Measurements from ENCODE around the gene GIPC3. TPM values are rescaled to one million over a fixed set of nuclear protein-coding genes. Genes with fewer than 3 reads are reported as not detected.

GIPC3 gene
- total RNA-seq, 2 experiments from 2014 or later, result 0.19 to 0.26 TPM

- H3K27ac Mint-ChIP-seq, result no peak overlapping the region
- H3K36me3 Mint-ChIP-seq, result peaks cover 6% of the 10 kb centered on the region
- H3K4me1 Mint-ChIP-seq (ENCODE audit: low read depth), result no peaks in the 10 kb centered on the region
- ChIA-PET CTCF (interaction anchor here (1.5 kb wide), 1 partner anchor 18 kb away, joined by 3 read pairs; no protein-coding TSS in a partner anchor), POLR2A (no interaction called here)
- no peak overlapping the region for H3K4me3 Mint-ChIP-seq
- intact Hi-C loops (cut with micrococcal nuclease), result no loop called here
- peaks cover 2% of the 10 kb centered on the region for H3K27me3 Mint-ChIP-seq
- no peaks in the 10 kb centered on the region for H3K9me3 Mint-ChIP-seq
- DNase-seq, result no peak
Observed at GRCh38 chr19:3609779-3610719, 24.8 kb downstream of the GIPC3 start.

GRCh38 chr19:3610745-3611717, 25.8 kb downstream of the GIPC3 start:
- no peak for DNase-seq
- Mint-ChIP-seq H3K27ac (no peak overlapping the region), H3K9me3 (no peaks in the 10 kb centered on the region), H3K27me3 (peaks cover 2% of the 10 kb centered on the region), H3K4me1 (ENCODE audit: low read depth) (no peaks in the 10 kb centered on the region), H3K36me3 (peaks cover 6% of the 10 kb centered on the region), H3K4me3 (no peak overlapping the region)
- ChIA-PET CTCF (no interaction called here), POLR2A (no interaction called here)
- intact Hi-C loops (cut with micrococcal nuclease), result no loop called here

- Mint-ChIP-seq H3K27ac (no peak overlapping the region), H3K27me3 (peaks cover 2% of the 10 kb centered on the region), H3K4me1 (ENCODE audit: low read depth) (no peaks in the 10 kb centered on the region), H3K9me3 (no peaks in the 10 kb centered on the region), H3K36me3 (peaks cover 6% of the 10 kb centered on the region), H3K4me3 (no peak overlapping the region)
- no peak for DNase-seq
- POLR2A ChIA-PET, result no interaction called here
- CTCF ChIA-PET, result no interaction called here
- intact Hi-C loops (cut with micrococcal nuclease), result no loop called here
Observed at GRCh38 chr19:3611841-3612240, 26.6 kb downstream of the GIPC3 start.

GRCh38 chr19:3612330-3612729, 27.1 kb downstream of the GIPC3 start:
- peaks cover 2% of the 10 kb centered on the region for H3K27me3 Mint-ChIP-seq
- ChIA-PET POLR2A (no interaction called here), CTCF (no interaction called here)
- no peaks in the 10 kb centered on the region for H3K9me3 Mint-ChIP-seq
- H3K27ac Mint-ChIP-seq, result no peak overlapping the region
- DNase-seq, result no peak
- H3K4me3 Mint-ChIP-seq, result no peak overlapping the region
- intact Hi-C loops (cut with micrococcal nuclease), result no loop called here
- H3K36me3 Mint-ChIP-seq, result peaks cover 6% of the 10 kb centered on the region
- no peaks in the 10 kb centered on the region for H3K4me1 Mint-ChIP-seq (ENCODE audit: low read depth)

- CTCF ChIA-PET, result no interaction called here
- POLR2A ChIA-PET, result no interaction called here
Observed at GRCh38 chr19:3612901-3613741, 27.8 kb downstream of the GIPC3 start.

GRCh38 chr19:3613818-3614661, 28.8 kb downstream of the GIPC3 start:
- H3K4me1 Mint-ChIP-seq (ENCODE audit: low read depth), result no peaks in the 10 kb centered on the region
- no peak overlapping the region for H3K4me3 Mint-ChIP-seq
- intact Hi-C loops (cut with micrococcal nuclease), result no loop called here
- ChIA-PET POLR2A (no interaction called here), CTCF (no interaction called here)
- H3K27ac Mint-ChIP-seq, result no peak overlapping the region
- no peak for DNase-seq
- no peaks in the 10 kb centered on the region for H3K27me3 Mint-ChIP-seq
- H3K9me3 Mint-ChIP-seq, result no peaks in the 10 kb centered on the region
- H3K36me3 Mint-ChIP-seq, result peaks cover 6% of the 10 kb centered on the region

More at GRCh38 chr19:3612901-3613741, 27.8 kb downstream of the GIPC3 start:
- H3K4me1 Mint-ChIP-seq (ENCODE audit: low read depth), result no peaks in the 10 kb centered on the region
- H3K27ac Mint-ChIP-seq, result no peak overlapping the region
- intact Hi-C loops (cut with micrococcal nuclease), result no loop called here
- peaks cover 6% of the 10 kb centered on the region for H3K36me3 Mint-ChIP-seq
- DNase-seq, result no peak
- no peaks in the 10 kb centered on the region for H3K27me3 Mint-ChIP-seq
- no peak overlapping the region for H3K4me3 Mint-ChIP-seq
- H3K9me3 Mint-ChIP-seq, result no peaks in the 10 kb centered on the region

- no peaks in the 10 kb centered on the region for H3K27me3 Mint-ChIP-seq
- H3K4me1 Mint-ChIP-seq (ENCODE audit: low read depth), result no peaks in the 10 kb centered on the region
- no peaks in the 10 kb centered on the region for H3K9me3 Mint-ChIP-seq
- CTCF ChIA-PET, result no interaction called here
- H3K36me3 Mint-ChIP-seq, result peaks cover 7% of the 10 kb centered on the region
- intact Hi-C loops (cut with micrococcal nuclease), result no loop called here
- no peak overlapping the region for H3K27ac Mint-ChIP-seq
- no peak overlapping the region for H3K4me3 Mint-ChIP-seq
- POLR2A ChIA-PET, result no interaction called here
- DNase-seq, result no peak
Observed at GRCh38 chr19:3614858-3615505, 29.7 kb downstream of the GIPC3 start.

GRCh38 chr19:3615524-3616135, 30.4 kb downstream of the GIPC3 start:
- POLR2A ChIA-PET, result no interaction called here
- no peak overlapping the region for H3K4me3 Mint-ChIP-seq
- DNase-seq, result no peak
- no peaks in the 10 kb centered on the region for H3K27me3 Mint-ChIP-seq
- no peak overlapping the region for H3K27ac Mint-ChIP-seq
- intact Hi-C loops (cut with micrococcal nuclease), result no loop called here
- CTCF ChIA-PET, result no interaction called here
- no peaks in the 10 kb centered on the region for H3K9me3 Mint-ChIP-seq
- H3K4me1 Mint-ChIP-seq (ENCODE audit: low read depth), result no peaks in the 10 kb centered on the region
- peaks cover 7% of the 10 kb centered on the region for H3K36me3 Mint-ChIP-seq

- Mint-ChIP-seq H3K27me3 (no peaks in the 10 kb centered on the region), H3K36me3 (peaks cover 3% of the 10 kb centered on the region), H3K4me3 (no peak overlapping the region), H3K4me1 (ENCODE audit: low read depth) (no peaks in the 10 kb centered on the region), H3K9me3 (no peaks in the 10 kb centered on the region), H3K27ac (no peak overlapping the region)
- intact Hi-C loops (cut with micrococcal nuclease), result no loop called here
- CTCF ChIA-PET, result interaction anchor here (2.2 kb wide), 1 partner anchor 72 kb away, joined by 5 read pairs; no protein-coding TSS in a partner anchor
- POLR2A ChIA-PET, result no interaction called here
- DNase-seq, result no peak
Observed at GRCh38 chr19:3617463-3617862, 32.2 kb downstream of the GIPC3 start.

GRCh38 chr19:3618144-3618810, 33.0 kb downstream of the GIPC3 start:
- intact Hi-C loops (cut with micrococcal nuclease), result loop anchor here (1.0 kb wide), 1 partner anchor 73 kb away; no protein-coding TSS in a partner anchor
- no peak overlapping the region for H3K4me3 Mint-ChIP-seq
- H3K36me3 Mint-ChIP-seq, result peaks cover 3% of the 10 kb centered on the region
- POLR2A ChIA-PET, result no interaction called here
- no peak overlapping the region for H3K27ac Mint-ChIP-seq
- no peaks in the 10 kb centered on the region for H3K9me3 Mint-ChIP-seq
- CTCF ChIA-PET, result interaction anchor here (0.9 to 2.2 kb wide), 4 partner anchors 34 to 73 kb away, joined by 3 to 5 read pairs (median 3); no protein-coding TSS in a partner anchor
- H3K27me3 Mint-ChIP-seq, result no peaks in the 10 kb centered on the region
- no peaks in the 10 kb centered on the region for H3K4me1 Mint-ChIP-seq (ENCODE audit: low read depth)
- DNase-seq, result peak; percentile 68

Data from activated CD4-positive, alpha-beta memory T cell treated with anti-CD3 and anti-CD28 coated beads for 36 hours (primary cell).